Esophagus muscularis mucosa (tissue), 4 donors: ENCODE measurements around the gene NMT2. TPM values are rescaled to one million over a fixed set of nuclear protein-coding genes. Genes with fewer than 3 reads are reported as not detected.

Experiments
- DNase-seq: peaks from one replicate; pipeline ENCODE4 v3.0.0-alpha.2; 2017; ENCODE audit errors: extremely low spot score
- H3K27ac ChIP-seq, 4 donors: fragments of 200-600 bp; sonication (generic); replicated peaks in 1 of 4; 1 replicate in 3 of 4; 2 replicates in 1 of 4; pipeline ENCODE4 v1.5.1; 2016 to 2019; ENCODE audit warnings: mild to moderate bottlenecking in 1 of 4
- H3K27me3 ChIP-seq, 4 donors: fragments of 200-600 bp; sonication (generic); one replicate each; pipeline versions ENCODE4 v1.5.1 to v1.6.0; 2016 to 2019
- H3K36me3 ChIP-seq, 4 donors: fragments of 200-600 bp; sonication (generic); one replicate each; pipeline ENCODE4 v1.5.1; 2016 to 2019
- H3K4me1 ChIP-seq, 4 donors: fragments of 200-600 bp; sonication (generic); one replicate each; pipeline ENCODE4 v1.5.1; 2016 to 2019
- H3K4me3 ChIP-seq, 4 donors: fragments of 200-600 bp; sonication (generic); 1 replicate in 2 of 4; 2 replicates in 2 of 4; pipeline ENCODE4 v1.5.1; 2016 to 2019; ENCODE audit warnings: mild to moderate bottlenecking in 4 of 4, moderate library complexity in 1 of 4
- H3K9me3 ChIP-seq, 4 donors: fragments of 200-600 bp; sonication (generic); 1 replicate in 3 of 4; 2 replicates in 1 of 4; pipeline ENCODE4 v1.5.1; 2016 to 2019
- CTCF ChIP-seq, 3 experiments: fragments of 200-600 bp in 2 of 3; fragments of 450-650 bp in 1 of 3; sonication (generic) in 2 of 3; IDR thresholded peaks; one replicate each; pipeline ENCODE4 v1.5.1; 2017 to 2019; ENCODE audit warnings: antibody characterized with exemption in 3 of 3, mild to moderate bottlenecking in 2 of 3, moderate library complexity in 1 of 3
- EP300 ChIP-seq: sonication (generic); formaldehyde crosslinking; IDR thresholded peaks from one replicate; pipeline ENCODE4 v1.6.1; 2017; ENCODE audit warnings: antibody characterized with exemption
- POLR2A ChIP-seq: fragments of 450-650 bp; IDR thresholded peaks from one replicate; pipeline ENCODE4 v1.6.1; 2017; ENCODE audit warnings: antibody characterized with exemption, moderate library complexity, mild to moderate bottlenecking, low read depth
- POLR2AphosphoS5 ChIP-seq, 2 donors: sonication (generic); formaldehyde crosslinking; IDR thresholded peaks; one replicate each; pipeline ENCODE4 v1.6.1; 2017; ENCODE audit warnings: antibody characterized with exemption in 2 of 2
- WGBS: methylation state at CpG from one replicate; pipeline ENCODE4 v1.1.5; 2018; 5-methylcytosine and 5-hydroxymethylcytosine counted together
- intact Hi-C: fragments of 100-400 bp; cut with DNase I; formaldehyde crosslinking; loops from one replicate; pipeline ENCODE4 v1.15.1; 2023
- total RNA-seq, 4 donors: library from RNA; depleted of rRNA; stranded (reverse); fragments of >200 nt; gene quantifications; one replicate each; pipeline versions ENCODE4 v1.1.0 to v1.2.1, GENCODE V29; 2016

The NMT2 gene
- total RNA-seq, 4 donors from 2014 or later, result 14.1 to 23.2 (median 16.0) TPM

DNA sequence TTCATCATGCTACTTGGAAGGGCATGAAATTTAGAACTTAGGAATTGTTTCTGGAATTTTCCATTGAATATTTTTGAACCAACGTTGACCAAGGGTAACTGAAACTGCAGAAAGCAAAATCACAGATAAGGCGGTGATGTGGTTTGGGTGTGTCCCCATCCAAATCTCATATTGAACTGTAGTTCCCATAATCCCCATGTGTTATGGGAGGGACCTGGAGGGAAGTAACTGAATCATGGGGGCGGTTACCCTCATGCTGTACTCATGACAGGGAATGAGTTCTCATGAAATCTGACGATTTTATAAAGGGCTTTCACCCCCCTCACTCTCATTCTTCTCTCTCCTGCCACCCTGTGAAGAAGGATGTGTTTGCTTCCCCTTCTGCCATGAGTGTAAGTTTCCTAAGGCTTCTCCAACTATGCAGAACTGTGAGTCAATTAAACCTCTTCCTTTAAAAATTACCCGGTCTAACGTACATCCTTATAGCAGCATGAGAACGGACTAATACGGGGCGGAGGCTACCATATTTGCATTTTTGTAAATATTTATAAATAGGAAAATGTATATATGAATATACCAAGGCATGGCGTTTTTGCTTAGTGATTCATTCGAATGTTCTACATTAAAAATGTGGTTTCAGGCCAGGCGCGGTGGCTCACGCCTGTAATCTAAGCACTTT lies 12.4 kb downstream of the NMT2 start:
- Histone ChIP-seq H3K27ac (no peak overlapping the region), H3K36me3 (no peaks in the 10 kb centered on the region), H3K4me1 (peaks cover 0 to 7% (median 0%) of the 10 kb centered on the region in 4 donors), H3K9me3 (no peaks in the 10 kb centered on the region), H3K4me3 (no peak overlapping the region), H3K27me3 (no peaks in the 10 kb centered on the region)
- WGBS, result 89% methylated on average over 14 of the region's 14 CpGs
- TF ChIP-seq POLR2AphosphoS5 (IDR thresholded peaks at IDR 0.05) (no peak), EP300 (no peak), POLR2A (no peak), CTCF (IDR thresholded peaks at IDR 0.05) (no peak)
- no peak for DNase-seq
- intact Hi-C loops, result no loop called here

- H3K4me3 ChIP-seq, result no peak overlapping the region
- DNase-seq, result no peak
- TF ChIP-seq POLR2AphosphoS5 (IDR thresholded peaks at IDR 0.05), result no peak
- no peak for TF ChIP-seq CTCF (IDR thresholded peaks at IDR 0.05)
- no peak for TF ChIP-seq EP300
- TF ChIP-seq POLR2A, result no peak
- intact Hi-C loops, result no loop called here
- H3K36me3 ChIP-seq, result no peaks in the 10 kb centered on the region
- no peak overlapping the region for H3K27ac ChIP-seq
- H3K27me3 ChIP-seq, result no peaks in the 10 kb centered on the region
- no peaks in the 10 kb centered on the region for H3K9me3 ChIP-seq
- peaks cover 0 to 7% (median 2%) of the 10 kb centered on the region in 4 donors for H3K4me1 ChIP-seq
These were observed 15.9 kb downstream of the NMT2 start for GRCh38 chr10:15152556-15152955.

GRCh38 chr10:15150563-15150962 lies 17.9 kb downstream of the NMT2 start:
- H3K4me3 ChIP-seq, result no peak overlapping the region
- intact Hi-C loops, result no loop called here
- TF ChIP-seq EP300 (no peak), CTCF (IDR thresholded peaks at IDR 0.05) (no peak), POLR2AphosphoS5 (IDR thresholded peaks at IDR 0.05) (no peak), POLR2A (no peak)
- no peaks in the 10 kb centered on the region for H3K36me3 ChIP-seq
- DNase-seq, result no peak
- no peaks in the 10 kb centered on the region for H3K27me3 ChIP-seq
- H3K9me3 ChIP-seq, result no peaks in the 10 kb centered on the region
- H3K4me1 ChIP-seq, result peaks cover 0 to 8% (median 6%) of the 10 kb centered on the region in 4 donors
- WGBS, result 97% methylated on average over 7 of the region's 7 CpGs
- no peak overlapping the region for H3K27ac ChIP-seq

DNA sequence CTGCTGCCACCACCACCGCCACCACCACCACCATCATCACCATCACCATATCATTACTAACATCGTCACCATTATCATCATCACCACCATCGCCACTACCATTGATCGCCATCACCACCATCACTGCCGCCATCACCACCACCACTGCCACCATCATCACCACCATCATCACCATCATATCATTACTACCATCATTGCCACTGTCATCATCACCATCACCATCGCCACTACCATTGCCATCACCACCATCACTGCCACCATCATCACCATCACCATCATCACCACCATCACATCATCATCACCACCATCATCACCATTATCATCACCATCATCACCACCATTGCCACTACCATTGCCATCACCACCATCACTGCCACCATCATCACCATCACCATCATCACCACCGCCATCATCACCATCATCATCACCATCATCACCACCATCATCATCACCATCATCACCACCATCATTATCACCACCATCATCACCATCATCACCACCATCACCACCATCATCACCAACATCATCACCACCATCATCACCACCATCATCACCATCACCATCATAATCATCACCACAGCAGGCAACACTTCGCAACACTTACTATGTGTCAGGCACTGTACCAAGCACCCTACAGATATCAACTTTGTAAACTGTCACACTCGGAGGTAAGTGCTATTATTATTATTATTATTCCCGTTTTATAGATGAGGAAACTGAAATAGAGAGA lies 19.3 kb downstream of the NMT2 start:
- TF ChIP-seq CTCF (IDR thresholded peaks at IDR 0.05) (no peak), EP300 (no peak), POLR2A (no peak), POLR2AphosphoS5 (IDR thresholded peaks at IDR 0.05) (no peak)
- intact Hi-C loops, result no loop called here
- 87% methylated on average over 10 of the region's 10 CpGs for WGBS
- Histone ChIP-seq H3K9me3 (no peaks in the 10 kb centered on the region), H3K4me1 (peaks cover 0 to 8% (median 6%) of the 10 kb centered on the region in 4 donors), H3K27ac (no peak overlapping the region), H3K27me3 (no peaks in the 10 kb centered on the region), H3K4me3 (no peak overlapping the region), H3K36me3 (no peaks in the 10 kb centered on the region)
- DNase-seq, result no peak
